Placental pericyte (primary cell): Measurements from ENCODE around the gene CTXN2. TPM values are rescaled to one million over a fixed set of nuclear protein-coding genes. Genes with fewer than 3 reads are reported as not detected.

Source experiments
- total RNA-seq: library from RNA; depleted of rRNA; stranded (reverse); fragments of >200 nt; gene quantifications from 2 replicates; pipeline ENCODE4 v1.2.3, GENCODE V29; 2012

CTXN2 gene
- not detected in 2 replicates for total RNA-seq

DNA sequence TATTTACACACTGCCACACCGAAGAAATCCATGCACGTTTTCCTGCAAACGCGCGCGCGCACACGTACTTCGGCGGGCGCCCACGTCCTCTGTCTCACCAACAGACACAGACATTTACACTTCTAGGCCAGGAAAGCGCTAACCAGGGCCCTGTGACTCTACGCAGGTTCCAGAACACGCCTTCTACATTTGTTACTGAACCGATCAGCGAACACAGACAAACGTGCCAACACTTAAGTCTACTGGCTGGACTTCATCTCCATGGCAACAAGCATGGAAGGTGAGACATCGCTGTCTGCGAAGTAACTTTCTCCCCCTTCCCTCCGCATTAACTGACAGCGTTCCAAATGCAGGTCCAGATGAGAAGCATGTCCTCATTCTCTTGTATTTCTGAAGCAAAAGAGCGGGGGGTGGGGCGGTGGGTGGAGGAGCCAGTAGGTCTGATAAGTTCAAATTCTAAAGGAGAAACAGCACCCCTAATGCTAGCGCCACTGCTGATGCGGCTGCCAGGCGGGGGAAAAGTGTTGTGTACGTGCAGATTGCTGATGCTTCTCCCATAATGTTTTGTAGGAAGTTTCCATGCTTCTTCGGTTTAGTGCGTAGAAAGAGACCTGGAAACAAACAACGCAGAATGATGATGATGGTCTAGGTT is at the start of gene CTXN2:
Gene CTXN2, plus strand, starts transcription at position 92 of the 652 bp plus-strand sequence. CDS start 9,636 bp downstream, outside the sequence.

DNA sequence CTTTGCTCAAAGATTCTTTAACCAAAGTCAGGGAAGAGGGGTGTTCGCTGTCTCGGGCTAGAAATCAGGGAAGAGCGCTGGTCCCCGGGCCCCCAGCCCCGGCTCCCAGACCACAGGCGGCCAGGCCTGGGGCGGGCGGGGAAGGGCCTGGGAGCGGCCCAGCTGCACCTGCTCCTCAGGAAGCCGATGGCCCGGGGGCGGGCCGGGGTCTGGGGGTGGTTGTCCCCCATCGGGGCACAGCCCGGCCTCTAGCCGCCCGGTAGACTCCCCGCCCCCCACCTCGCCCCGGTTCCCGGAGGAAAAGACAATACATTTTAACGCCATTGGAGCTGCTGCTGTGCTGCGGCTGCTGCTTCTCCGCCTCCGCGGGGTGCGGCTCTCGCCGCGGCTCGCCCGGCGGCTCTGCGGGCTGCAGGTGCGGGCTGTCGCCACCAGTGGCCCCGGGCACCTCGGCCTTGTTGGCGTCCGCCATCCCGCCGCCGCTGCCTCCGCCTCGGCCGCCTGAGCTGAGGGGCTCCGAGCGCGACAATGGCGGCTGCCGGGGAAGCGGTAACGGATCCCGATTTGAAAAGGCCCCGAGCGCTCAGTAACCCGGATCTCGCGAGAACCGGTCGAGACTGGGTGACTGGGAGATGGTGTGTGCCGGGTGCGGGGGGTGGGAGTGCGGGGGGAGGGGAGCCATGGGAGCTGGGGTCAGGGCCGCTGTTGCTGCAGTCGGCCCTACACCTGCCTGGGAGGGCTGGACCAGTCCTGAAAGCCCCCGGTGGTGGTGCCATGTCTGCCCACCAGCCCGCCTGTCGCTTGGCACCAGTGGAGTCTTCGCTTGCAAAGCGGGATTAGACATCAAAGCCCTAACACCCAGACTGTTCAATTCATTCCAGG is 13.5 kb upstream of the CTXN2 start, which contains the start of gene MYEF2:
Gene MYEF2, minus strand, starts transcription at position 530 of the 882 bp plus-strand sequence. Its CDS starts 58 bp downstream, at position 472.

DNA sequence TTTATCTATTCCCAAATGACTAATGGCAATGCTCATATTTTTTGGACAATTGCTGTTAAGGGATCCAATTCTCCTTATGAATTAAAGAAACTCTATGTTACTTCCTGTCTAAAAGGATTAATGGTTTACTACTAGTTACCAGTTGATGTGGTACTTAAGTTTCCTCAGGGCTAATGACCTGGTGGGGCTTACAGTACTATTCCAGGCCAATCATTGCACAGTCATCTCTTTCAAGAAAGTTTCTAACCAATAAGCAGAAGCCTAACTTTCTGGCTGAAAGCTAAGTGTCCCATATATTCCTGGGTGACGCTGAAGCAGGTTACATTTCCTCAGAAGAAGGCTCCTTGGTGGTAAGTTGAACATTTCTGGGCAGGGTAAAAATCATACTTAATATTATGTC is 14.5 kb downstream of the CTXN2 start, which contains the start of gene SLC12A1:
Gene SLC12A1, plus strand, starts transcription at position 322 of the 400 bp plus-strand sequence. CDS start 1,418 bp downstream, outside the sequence.

Other genes with a start within 250 kb of the CTXN2 start
- not detected in 2 replicates for gene SLC24A5, start 70.7 kb upstream of the CTXN2 start, total RNA-seq
- gene MYEF2, start 13.4 kb upstream of the CTXN2 start, total RNA-seq: 4.2 and 7.2 TPM in 2 replicates
- gene SLC12A1, start 14.6 kb downstream of the CTXN2 start, total RNA-seq: not detected in 2 replicates
- gene DUT, start 139.8 kb downstream of the CTXN2 start, total RNA-seq: 19.3 and 41.1 TPM in 2 replicates